NCI-H2196 treated with DMSO at 0.1 percent for 48 hours (cell line): ENCODE data around the gene TUBB6.

ENCODE experiments used
- DNase-seq: peaks from one replicate; lab custom pipeline; 2025; ENCODE audit not compliant: unreplicated experiment; lab: John Stamatoyannopoulos, UW

Gene TUBB6

GRCh38 chr18:12313530-12314245 is 5.6 kb downstream of the TUBB6 start:
- no peak for DNase-seq

GRCh38 chr18:12314591-12315305 is 6.7 kb downstream of the TUBB6 start:
- no peak for DNase-seq

- DNase-seq, result no peak
Observed at GRCh38 chr18:12315490-12315889, 7.4 kb downstream of the TUBB6 start.

- no peak for DNase-seq
Observed at GRCh38 chr18:12315911-12316310, 7.9 kb downstream of the TUBB6 start.

GRCh38 chr18:12317664-12318333 is 9.8 kb downstream of the TUBB6 start:
- DNase-seq, result no peak

GRCh38 chr18:12318334-12318697 is 10.3 kb downstream of the TUBB6 start:
- no peak for DNase-seq

GRCh38 chr18:12318857-12319256 is 10.8 kb downstream of the TUBB6 start:
- DNase-seq, result no peak

- no peak for DNase-seq
Observed at GRCh38 chr18:12321333-12321732, 13.3 kb downstream of the TUBB6 start.

GRCh38 chr18:12324991-12325725 is 17.1 kb downstream of the TUBB6 start:
- no peak for DNase-seq

GRCh38 chr18:12325726-12326245 is 17.7 kb downstream of the TUBB6 start:
- DNase-seq, result no peak

GRCh38 chr18:12326711-12327460 is 18.8 kb downstream of the TUBB6 start:
- no peak for DNase-seq

GRCh38 chr18:12327510-12328178 is 19.6 kb downstream of the TUBB6 start:
- peak; percentile 69 for DNase-seq

GRCh38 chr18:12328179-12328823 is 20.3 kb downstream of the TUBB6 start:
- no peak for DNase-seq

- no peak for DNase-seq
Observed at GRCh38 chr18:12329125-12329698, 21.2 kb downstream of the TUBB6 start.

GRCh38 chr18:12330766-12331165 is 22.7 kb downstream of the TUBB6 start:
- no peak for DNase-seq

- no peak for DNase-seq
Observed at GRCh38 chr18:12333506-12334290, 25.7 kb downstream of the TUBB6 start.

- no peak for DNase-seq
Observed at GRCh38 chr18:12334366-12334808, 26.3 kb downstream of the TUBB6 start.

- DNase-seq, result no peak
Observed at GRCh38 chr18:12334863-12335262, 26.8 kb downstream of the TUBB6 start.
